ENCODE results near the gene TMEM217.
"Not testable (repeated sequence)": the region's sequence is repeated elsewhere in the genome, so short reads cannot be mapped to it uniquely, and the experiment has no call there.

Gene TMEM217

GRCh38 chr6:37201726-37202125 is 56.2 kb downstream of the TMEM217 start:
- no peak for DNase-seq
- intact Hi-C loops (cut with DNase I) = no loop called here

- DNase-seq = no peak
- intact Hi-C loops (cut with DNase I) = no loop called here
Observed at GRCh38 chr6:37200085-37200484, 57.9 kb downstream of the TMEM217 start.

GRCh38 chr6:37196451-37196850 is 61.5 kb downstream of the TMEM217 start:
- intact Hi-C loops (cut with DNase I); DNase-seq: not testable (repeated sequence)

- intact Hi-C loops (cut with DNase I); DNase-seq: not testable (repeated sequence)
Observed at GRCh38 chr6:37194886-37195285, 63.1 kb downstream of the TMEM217 start.

- intact Hi-C loops (cut with DNase I) = no loop called here
- no peak for DNase-seq
Observed at GRCh38 chr6:37192666-37193065, 65.3 kb downstream of the TMEM217 start.

GRCh38 chr6:37190159-37190535 is 67.8 kb downstream of the TMEM217 start:
- intact Hi-C loops (cut with DNase I) = no loop called here
- DNase-seq = no peak

- no peak for DNase-seq
- intact Hi-C loops (cut with DNase I) = no loop called here
Observed at GRCh38 chr6:37188962-37189510, 68.9 kb downstream of the TMEM217 start.

- intact Hi-C loops (cut with DNase I) = no loop called here
- DNase-seq = no peak
Observed at GRCh38 chr6:37187321-37188022, 70.5 kb downstream of the TMEM217 start.

GRCh38 chr6:37185949-37186720 is 71.8 kb downstream of the TMEM217 start:
- intact Hi-C loops (cut with DNase I); DNase-seq: not testable (repeated sequence)

- intact Hi-C loops (cut with DNase I) = no loop called here
- DNase-seq = peak in 15 of 42 donors; percentile 7 to 56 (median 32)
Observed at GRCh38 chr6:37182736-37183590, 75.0 kb downstream of the TMEM217 start.

GRCh38 chr6:37180610-37181009 is 77.3 kb downstream of the TMEM217 start:
- DNase-seq; intact Hi-C loops (cut with DNase I): not testable (repeated sequence)

GRCh38 chr6:37180075-37180474 is 77.9 kb downstream of the TMEM217 start:
- intact Hi-C loops (cut with DNase I) = no loop called here
- no peak for DNase-seq

- intact Hi-C loops (cut with DNase I) = loop anchor here (10.0 kb wide), 1 partner anchor 293 kb away; the partner anchor contains the start of gene C6orf89
- DNase-seq = no peak
Observed at GRCh38 chr6:37177935-37178517, 79.9 kb downstream of the TMEM217 start.

GRCh38 chr6:37177077-37177934 is 80.6 kb downstream of the TMEM217 start:
- DNase-seq = peak in 2 of 42 donors; percentile 10 to 11
- intact Hi-C loops (cut with DNase I) = loop anchor here (10.0 kb wide), 1 partner anchor 293 kb away; the partner anchor contains the start of gene C6orf89

GRCh38 chr6:37176268-37177076 is 81.5 kb downstream of the TMEM217 start:
- intact Hi-C loops (cut with DNase I) = loop anchor here (10.0 kb wide), 1 partner anchor 292 kb away; the partner anchor contains the start of gene C6orf89
- DNase-seq = no peak

- no peak for DNase-seq
- intact Hi-C loops (cut with DNase I) = loop anchor here (10.0 kb wide), 1 partner anchor 291 kb away; the partner anchor contains the start of gene C6orf89
Observed at GRCh38 chr6:37175332-37176267, 82.3 kb downstream of the TMEM217 start.
